NCI-H187 (cell line): ENCODE measurements around the gene ABLIM3.

ENCODE experiments used
- DNase-seq, 2 experiments: peaks; one replicate each; lab custom pipeline; 2025; lab: John Stamatoyannopoulos, UW

ABLIM3 gene

DNA sequence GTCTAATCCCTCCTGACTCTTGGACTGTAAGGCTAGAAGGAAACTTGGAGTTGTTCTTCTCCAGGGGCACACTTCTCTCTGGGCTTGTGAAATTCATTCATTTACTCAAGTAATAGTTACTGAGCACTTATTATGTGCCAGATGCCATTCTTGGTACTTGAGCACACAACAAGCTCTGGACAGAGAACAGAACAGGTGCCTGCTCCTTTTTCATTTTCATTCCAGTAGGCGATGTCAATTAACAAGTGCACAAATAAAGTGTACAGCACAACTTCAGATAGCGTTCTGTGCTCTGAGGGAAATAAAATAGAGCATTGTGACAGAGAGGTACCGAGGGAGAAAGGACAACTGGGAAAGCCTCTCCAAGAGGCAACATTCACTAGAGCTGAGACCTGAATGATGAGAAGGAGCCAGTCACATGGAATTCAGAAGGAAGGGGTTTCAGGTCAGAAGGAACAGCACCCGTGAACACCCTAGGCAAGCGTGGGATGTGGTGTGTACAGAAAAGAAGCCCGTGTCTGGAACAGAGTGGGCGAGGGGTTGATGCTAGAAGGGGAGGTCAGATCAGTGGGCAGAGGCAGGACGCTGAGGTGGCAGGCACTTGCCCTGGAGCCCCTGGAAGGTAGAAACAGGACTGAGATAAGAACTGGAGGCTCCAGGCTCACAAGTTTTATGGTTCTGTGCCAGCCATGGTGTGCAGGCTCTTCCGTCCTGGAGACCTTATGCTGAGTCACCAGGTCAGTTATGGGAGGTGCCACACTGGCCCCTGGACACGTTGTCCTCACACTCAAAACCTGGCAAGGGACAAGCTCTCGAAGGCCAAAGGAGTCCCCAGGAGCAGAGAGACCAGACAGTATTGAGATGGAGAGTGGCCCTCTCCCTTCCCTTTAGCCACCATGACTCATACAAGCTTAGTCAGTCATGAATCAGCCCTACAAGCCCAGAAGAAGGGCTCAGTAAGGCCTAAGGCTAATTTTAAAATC lies 7.2 kb upstream of the ABLIM3 start:
- DNase-seq, result no peak

- DNase-seq, result no peak
Measured at GRCh38 chr5:149134778-149135500, 6.4 kb upstream of the ABLIM3 start.

DNA sequence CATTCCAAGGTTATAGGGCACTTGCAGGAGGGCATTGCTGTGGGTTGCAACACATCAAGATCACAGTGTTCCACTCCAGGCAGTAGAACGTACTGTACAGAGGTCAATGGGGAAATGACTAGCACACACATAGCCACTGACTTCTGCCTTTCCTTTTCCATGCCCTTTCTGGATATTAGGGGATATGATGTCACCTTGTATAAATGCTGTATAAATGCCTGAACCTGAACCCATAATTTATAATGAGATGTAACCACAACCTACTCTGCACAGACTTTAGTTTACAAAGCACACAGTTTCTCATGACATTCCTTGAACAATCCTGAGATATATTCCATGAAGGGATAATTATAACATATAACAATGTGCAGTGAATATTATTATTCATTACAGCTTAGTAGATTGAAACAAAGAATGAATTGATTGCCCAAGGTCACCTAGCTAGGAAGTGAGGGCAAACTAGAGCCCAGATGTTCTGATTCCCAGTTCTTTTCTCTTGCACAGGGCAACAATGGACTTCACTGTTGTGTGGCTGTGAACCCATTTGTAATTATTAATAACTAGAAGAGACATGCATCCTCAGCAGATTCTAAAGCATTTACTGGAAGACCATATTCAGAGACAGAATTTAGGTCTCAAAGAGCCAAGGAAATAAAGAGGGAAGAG lies 5.6 kb upstream of the ABLIM3 start:
- DNase-seq, result no peak

GRCh38 chr5:149138182-149138923 lies 2.9 kb upstream of the ABLIM3 start:
- no peak for DNase-seq

- DNase-seq, result peak in 1 of 2 experiments; percentile 26
Measured at GRCh38 chr5:149140197-149141002, 893 bp upstream of the ABLIM3 start.

DNA sequence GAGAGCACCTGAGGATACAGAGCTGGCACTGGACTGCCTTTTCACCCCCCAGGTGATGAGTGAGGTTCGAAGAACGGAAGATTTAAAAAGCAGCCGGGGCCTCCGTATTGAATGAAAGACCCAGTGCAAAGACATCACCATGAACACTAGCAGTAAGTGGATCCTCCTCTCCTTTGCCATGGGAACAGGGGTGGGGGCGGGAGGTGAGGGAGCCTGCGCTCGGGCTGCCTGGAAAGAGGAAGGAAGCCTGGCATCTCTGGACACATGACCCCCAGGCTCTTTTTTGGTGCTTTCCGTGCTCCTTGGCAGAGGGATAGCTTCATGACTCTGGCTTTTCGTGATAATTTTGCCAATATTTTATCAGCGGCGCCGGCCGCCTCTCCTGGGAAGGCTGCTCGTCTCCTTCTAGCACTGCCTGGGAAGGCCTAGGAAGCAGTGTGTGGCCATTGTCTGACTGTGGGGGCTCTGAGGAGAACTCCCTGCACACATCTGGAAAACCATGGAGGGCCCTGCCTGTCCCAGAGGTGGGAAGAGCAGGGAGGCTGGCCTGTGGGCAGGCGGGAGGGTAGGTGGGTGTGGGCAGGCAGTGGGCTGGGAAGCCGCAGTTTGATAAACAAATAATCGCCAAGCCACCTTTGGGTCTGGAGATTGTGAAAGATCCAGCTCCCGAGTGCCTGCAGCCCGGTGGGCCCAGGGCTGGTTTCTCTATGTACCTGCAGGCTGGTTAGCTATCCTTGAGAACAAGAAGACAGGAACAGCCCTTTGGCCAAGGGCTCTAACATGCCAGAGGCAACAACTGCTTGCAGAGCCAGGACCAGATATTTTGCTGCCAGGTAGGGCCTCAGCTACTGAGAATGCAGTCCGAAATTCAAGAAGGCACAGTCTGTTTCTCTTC lies 911 bp downstream of the ABLIM3 start:
- peak; percentile 52 to 57 for DNase-seq

DNA sequence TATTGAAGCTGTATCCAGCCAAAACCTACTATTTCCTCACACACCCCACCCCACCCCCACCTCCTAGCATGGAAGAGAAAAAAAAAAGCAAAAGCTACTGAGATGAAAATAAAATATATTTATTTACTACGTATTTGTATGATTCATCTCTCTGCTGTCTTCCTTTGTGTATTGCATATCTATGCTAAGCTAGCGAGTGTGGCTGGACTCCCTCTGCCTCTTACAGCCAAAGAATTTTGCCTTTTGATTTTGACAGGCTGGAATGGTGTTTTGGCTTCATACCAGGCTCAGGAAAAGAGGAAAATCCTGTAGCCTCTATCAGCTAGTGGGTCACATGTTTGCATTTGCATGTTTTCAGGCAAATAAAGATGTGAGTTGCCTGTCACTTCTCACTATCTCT lies 2.2 kb downstream of the ABLIM3 start:
- no peak for DNase-seq

DNA sequence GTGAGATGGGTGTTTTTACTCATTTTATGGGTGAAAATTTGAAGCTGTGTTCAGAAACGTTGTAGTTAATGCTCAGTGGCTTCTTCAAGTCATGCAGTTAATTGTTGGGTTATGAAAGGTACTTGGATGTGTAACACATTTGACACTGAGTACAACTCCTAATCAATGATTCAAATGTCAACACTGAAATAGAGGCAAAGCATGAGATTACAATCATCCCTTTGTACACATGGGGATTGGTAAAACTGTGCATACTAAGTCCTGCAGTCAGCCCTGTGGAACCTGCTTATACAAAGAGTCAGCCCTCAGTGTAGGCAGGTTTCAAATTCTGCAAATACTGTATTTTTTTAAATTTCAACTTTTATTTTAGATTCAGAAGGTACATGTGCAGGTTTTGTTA lies 3.3 kb downstream of the ABLIM3 start:
- no peak for DNase-seq

DNA sequence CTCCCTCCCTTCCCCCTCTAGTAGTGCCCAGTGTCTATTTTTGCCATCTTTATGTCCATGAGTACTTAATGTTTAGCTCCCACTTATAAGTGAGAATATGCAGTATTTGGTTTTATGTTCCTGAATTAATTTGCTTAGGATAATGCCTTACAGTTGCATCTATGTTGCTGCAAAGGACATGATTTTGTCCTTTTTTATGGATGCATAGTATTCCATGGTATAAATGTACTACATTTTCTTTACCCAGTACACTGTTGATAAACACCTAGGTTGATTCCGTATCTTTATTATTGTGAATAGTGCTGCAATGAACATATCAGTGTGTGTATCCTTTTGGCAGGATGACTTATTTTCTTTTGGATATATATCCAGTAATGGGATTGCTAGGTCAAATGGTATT lies 3.8 kb downstream of the ABLIM3 start:
- no peak for DNase-seq

- no peak for DNase-seq
Measured at GRCh38 chr5:149147676-149148075, 6.4 kb downstream of the ABLIM3 start.

DNA sequence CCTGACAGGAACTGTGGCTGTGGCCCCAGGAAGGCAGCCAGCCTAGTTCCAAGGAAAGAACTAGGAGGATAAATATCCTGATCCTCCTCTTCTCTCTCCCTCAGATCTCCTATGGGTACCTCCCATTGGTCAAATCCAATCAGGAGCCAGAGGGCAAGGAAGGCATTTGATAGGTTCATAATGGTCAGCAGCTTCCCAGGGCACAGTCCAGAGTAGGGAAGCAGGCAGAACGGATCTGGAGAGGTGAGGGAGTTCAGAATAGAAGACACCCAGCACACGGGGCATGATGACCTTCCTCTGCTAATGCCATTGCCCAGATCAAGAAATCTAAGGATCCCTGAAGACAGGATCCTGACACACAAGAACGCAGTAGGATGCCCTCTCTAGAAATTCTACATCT lies 8.6 kb downstream of the ABLIM3 start:
- no peak for DNase-seq

DNA sequence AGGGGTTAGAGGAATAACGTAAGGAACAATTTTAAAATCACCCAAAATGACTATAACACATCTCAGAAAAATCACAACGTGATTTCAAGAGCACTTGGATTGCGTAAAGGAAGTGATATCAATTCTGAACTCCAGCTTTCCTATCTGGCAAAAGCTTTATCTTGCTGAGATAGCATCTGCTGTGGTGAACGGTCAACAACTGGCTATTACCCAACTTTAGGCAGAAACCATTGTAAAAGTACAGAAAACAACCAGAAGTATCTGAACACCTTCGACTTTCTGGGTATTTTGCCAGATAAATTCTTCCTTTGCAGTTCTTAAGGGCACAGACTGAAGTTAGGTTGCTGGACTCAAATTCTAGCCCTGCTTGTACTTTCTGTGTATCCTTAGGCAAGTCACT lies 9.2 kb downstream of the ABLIM3 start:
- no peak for DNase-seq

GRCh38 chr5:149151717-149152116 lies 10.4 kb downstream of the ABLIM3 start:
- no peak for DNase-seq

DNA sequence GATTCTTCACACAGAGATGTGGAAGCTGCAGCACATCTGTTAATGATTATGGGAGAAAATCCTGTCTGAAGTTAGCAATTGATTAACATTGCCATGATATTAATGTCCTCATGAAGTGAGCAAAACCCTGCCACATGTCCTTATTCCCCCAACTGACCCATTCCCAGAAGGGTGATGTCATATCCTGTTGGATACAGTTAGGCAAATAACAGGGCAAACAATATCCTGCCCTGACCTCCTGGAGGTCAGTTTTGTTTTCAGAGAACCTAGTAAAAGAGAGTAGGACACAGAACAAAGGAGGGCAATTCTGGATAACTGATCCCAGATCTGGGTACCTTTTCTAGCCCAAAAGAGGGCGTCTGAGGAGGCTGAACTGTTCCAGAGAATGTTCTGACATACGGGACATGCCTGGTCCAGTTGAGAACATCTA lies 11.0 kb downstream of the ABLIM3 start:
- DNase-seq, result no peak

- DNase-seq, result no peak
Measured at GRCh38 chr5:149153193-149153750, 12.0 kb downstream of the ABLIM3 start.

DNA sequence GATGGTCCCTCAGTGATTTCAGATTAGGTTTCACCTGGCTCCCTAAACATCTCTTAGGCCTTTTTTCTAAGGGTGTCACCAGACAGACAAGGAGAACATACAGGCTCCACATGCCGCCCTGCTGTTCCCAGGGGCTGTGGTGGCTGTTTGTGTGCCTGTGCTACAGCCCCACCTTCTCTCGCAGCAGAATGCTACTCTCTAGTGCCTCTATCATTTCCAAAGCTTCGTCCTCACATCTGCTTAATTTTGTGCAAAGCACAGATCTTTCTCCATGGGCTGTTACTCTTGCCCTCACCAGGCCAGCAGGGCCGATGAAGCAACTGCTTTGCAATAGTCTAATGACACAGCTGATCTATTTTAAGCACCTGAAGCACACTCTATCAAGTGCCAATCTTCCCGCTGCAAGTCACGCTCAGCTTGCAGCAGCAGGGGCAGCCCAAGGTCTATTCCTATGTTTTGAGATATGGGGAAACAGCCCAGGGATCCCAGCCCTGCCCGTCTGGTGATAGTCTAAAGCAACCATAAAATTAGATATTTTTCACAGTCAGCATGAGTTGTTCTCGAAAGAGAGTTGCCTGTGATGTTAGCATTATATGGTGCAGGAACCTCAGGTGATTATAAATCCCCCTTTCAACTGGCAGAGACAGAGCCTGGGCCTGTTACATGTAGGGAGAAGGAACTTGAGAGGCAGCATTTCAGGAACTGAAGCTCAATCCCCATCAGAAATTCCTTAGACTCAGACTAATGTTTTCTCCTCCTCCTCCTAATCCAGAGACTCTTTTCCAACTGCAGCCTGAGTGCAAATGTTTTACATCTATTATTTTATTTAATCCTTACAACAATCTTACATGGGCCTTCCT lies 12.7 kb downstream of the ABLIM3 start:
- peak; percentile 85 to 91 for DNase-seq

DNA sequence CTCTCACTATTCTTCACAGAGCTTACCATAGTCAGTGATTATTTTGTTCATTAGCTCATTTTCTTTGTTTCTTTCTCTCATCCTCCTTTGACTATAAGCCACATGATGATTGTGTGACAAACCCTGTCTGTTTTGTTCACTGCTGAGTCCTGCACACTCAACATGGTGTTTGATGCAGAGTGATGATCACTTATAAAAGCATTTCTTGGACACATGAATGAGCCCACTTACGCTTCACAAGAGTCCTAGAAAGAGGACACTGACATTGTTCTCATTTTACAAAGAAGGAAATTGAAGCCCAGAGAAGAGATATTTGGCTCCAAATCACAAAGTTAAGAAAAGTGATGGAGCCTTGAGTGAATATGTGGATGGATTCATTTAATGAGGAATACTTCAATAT lies 13.4 kb downstream of the ABLIM3 start:
- peak; percentile 45 to 68 for DNase-seq

DNA sequence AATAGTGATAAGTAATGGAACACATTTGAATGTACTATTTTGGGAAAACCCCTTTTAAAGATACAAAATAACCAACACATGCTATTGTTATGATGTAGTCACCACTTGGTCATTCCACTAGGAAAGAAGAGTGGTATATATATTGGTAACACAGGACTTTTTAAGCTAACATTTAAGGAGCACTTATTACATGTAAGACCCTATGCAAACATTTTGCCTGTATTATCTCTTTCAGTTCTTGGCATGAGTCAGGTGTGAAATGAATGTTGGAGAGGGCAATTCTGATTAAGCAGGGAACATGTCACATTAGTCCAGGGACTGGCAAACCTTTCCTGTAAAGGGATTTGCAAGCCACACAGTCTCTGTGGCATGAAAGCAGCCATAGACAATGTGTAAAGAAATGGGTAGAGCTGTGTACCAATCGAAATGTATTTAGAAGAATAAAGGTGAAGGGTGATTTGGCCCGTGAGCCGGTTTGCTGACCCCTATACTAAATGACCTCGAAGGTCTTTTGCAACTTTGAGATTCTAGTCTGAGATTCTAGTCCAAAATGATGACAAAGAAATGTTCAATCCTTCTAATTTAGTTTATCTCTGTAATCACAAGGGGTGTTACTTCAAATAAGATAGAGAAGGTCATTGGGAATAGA lies 15.3 kb downstream of the ABLIM3 start:
- DNase-seq, result no peak
